ENCODE data around the gene SLC1A1. TPM values are rescaled to one million over a fixed set of nuclear protein-coding genes. Genes with fewer than 3 reads are reported as not detected.

Gene SLC1A1
- total RNA-seq, 1 experiment from 2014 or later = 3.0 TPM

DNA sequence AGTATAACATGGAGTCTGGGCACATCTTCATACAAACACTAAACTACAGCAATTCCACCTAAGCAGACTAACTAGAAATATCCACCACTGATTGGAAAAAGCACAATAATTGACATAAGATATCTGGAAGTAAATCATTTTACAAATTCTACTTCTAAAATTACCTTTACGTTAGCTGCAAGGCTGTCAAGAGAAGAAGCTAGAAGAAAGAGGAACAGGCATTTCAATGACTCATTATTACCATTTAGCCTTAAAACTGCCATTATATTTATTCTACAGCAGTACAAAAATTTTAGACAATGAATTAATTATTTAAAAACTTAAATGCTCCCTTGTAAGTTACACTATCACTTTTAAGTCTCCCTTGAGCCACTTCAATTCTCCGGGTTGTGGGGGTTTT lies 128.4 kb downstream of the SLC1A1 start:
- DNase-seq (ENCODE audit: low spot score) = no peak

DNA sequence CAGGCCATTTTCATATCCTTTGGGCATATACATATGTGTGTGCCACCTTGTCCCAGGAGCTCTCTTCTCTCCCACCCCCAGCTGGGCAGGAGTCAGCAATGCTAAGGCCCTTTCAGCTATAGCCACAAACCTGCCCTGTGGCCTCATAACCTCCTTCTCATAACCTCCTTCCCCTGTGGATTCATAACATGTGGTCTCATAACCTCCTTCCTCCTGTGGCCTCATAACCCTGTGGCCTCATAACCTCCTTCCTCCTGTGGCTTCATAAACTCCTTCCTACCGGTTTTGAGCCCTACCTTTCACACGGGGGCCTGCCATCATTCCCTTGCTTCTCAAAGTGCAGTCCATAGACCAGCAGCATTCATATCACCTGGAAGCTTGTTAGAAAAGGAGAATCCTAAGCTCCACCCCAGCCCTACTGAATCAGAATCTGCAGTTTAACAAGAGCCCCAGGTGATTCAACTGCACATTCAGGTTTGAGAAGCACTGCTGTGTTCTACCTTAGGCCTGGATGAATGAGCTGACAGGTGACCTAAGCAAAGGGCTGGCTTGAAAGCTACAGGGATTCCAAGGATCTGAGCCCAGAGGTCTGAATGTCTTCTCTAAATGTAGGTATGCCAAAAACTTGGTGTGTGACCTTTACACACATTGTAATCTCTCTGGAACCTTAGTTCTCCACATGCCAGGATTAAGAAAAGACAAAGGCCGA lies 129.9 kb downstream of the SLC1A1 start:
- DNase-seq (ENCODE audit: low spot score) = no peak

DNA sequence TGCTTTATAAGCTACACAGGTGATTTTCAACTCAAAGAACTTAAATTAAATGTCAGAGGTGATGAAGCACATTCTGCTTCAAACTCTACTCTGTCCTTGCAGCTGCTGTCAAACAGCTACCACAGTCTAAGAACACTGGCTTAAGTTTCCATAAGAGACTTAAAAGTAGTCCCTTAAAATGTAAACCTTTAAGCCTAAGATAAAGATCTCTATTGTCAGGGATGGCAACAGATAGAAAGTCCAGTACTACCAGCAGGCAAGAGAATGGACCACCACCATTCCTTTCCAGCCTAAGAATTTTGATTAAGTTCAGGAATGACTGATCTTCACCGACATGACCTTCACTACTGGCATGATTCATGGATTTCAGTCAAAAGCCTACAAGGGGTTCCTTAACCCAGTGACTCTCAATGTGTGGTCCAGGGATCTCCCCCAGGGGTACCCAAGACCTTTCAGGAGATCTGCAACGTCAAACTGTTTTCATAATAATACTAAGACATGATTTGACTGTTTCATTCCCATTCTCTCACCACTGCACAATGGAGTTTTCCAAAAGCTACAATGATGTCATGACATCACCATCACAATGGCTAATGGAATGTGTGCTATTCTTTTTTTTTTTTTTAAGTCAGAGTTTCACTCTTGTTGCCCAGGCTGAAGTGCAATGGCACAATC lies 130.8 kb downstream of the SLC1A1 start:
- DNase-seq (ENCODE audit: low spot score) = no peak

DNA sequence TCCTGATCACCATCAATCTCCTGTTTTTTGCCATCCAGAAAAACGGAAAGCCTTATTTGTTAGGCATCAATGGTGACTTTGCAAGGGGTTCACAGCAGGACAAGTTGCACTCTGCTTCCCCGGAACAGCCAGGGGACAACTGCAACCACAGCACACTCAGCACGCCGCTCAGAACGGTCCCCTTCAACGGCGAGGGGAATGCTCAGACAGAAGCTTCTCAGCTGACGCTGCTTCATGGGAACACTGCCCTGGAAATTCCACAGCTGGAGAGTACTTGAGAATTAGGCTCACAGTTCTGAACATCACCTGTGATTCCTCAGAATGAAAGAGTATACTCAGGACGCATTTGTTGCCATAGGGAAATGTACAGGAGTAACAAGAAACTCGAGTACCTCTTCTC lies 131.7 kb downstream of the SLC1A1 start:
- no peak for DNase-seq (ENCODE audit: low spot score)

DNA sequence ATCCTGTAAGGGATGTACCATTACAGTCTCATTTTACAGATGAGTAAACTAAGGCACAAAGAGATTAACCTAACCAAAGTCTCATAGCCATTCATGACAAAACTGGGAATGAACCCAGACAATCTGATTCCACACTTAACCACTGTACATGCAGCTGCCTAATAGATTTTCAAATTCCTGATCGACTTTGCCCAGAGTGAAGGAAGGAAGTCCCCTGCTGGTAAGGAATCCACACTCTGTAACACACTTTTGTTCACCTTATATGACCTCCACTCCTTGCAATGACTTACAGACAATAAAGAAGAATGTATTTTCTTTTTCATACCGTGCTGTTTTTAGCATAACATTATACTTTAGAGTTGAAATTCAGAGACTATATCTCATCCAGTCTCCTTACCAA lies 140.6 kb downstream of the SLC1A1 start:
- DNase-seq (ENCODE audit: low spot score) = no peak

Other genes with a start within 250 kb of the SLC1A1 start
- gene GLIS3, start 190.4 kb upstream of the SLC1A1 start, total RNA-seq (2014; rRNA removed; shearing (Covaris generic)) = 2.5 and 4.5 TPM in 2 replicates
- gene PLPP6, start 171.8 kb downstream of the SLC1A1 start, total RNA-seq (2014; rRNA removed; shearing (Covaris generic)) = 5.9 and 6.7 TPM in 2 replicates
- gene SPATA6L, start 176.0 kb downstream of the SLC1A1 start, total RNA-seq (2014; rRNA removed; shearing (Covaris generic)) = not detected in 2 replicates
- 9.4 and 13.5 TPM in 2 replicates for gene CDC37L1, start 189.1 kb downstream of the SLC1A1 start, total RNA-seq (2014; rRNA removed; shearing (Covaris generic))